K562 (cell line): ENCODE data around the gene ARMC2. TPM values are rescaled to one million over a fixed set of nuclear protein-coding genes. Genes with fewer than 3 reads are reported as not detected.

Source experiments
- ARID3B ChIP-seq: fragments of 250-450 bp; sonication (Bioruptor Pico); IDR thresholded peaks from 2 replicates; pipeline ENCODE4 v1.4.0; 2020; ENCODE audit warnings: borderline replicate concordance
- ATF4 ChIP-seq: fragments of 450-650 bp; formaldehyde crosslinking; IDR thresholded peaks from 2 replicates; pipeline ENCODE4 v1.4.0; 2022; ENCODE audit warnings: mild to moderate bottlenecking, moderate library complexity
- CCNT2 ChIP-seq: IDR thresholded peaks from 2 replicates; pipeline ENCODE4 v1.6.1; 2011; ENCODE audit warnings: borderline replicate concordance, low read depth, mild to moderate bottlenecking, moderate library complexity, mixed read lengths, low read length; ENCODE audit not compliant: insufficient read length; ENCODE audit errors: extremely low read depth
- FOXM1 ChIP-seq, 2 experiments: fragments of 450-650 bp in 1 of 2; sonication (generic) in 1 of 2; formaldehyde crosslinking in 1 of 2; IDR thresholded peaks; 2 replicates each; pipeline versions ENCODE4 v1.6.1 to v1.9.0; 2017 to 2022; ENCODE audit warnings: low read depth in 2 of 2, mild to moderate bottlenecking in 2 of 2, missing genetic modification reagents in 1 of 2, moderate library complexity in 1 of 2
- GABPA ChIP-seq: fragments of 200-800 bp; sonication (Bioruptor generic); conservative IDR thresholded peaks from 2 replicates; pipeline ENCODE4 v1.6.1; 2016; ENCODE audit warnings: low read depth, missing genetic modification characterization, missing compliant biosample characterization
- GATA2 ChIP-seq: sonication (generic); formaldehyde crosslinking; IDR thresholded peaks from 2 replicates; pipeline ENCODE4 v1.4.0; 2020; ENCODE audit warnings: mild to moderate bottlenecking, missing genetic modification reagents
- GATAD2B ChIP-seq: fragments of 450-650 bp; IDR thresholded peaks from 2 replicates; pipeline ENCODE4 v1.6.1; 2017; ENCODE audit warnings: mild to moderate bottlenecking, borderline replicate concordance
- HLTF ChIP-seq: fragments of 450-650 bp; IDR thresholded peaks from 2 replicates; pipeline ENCODE4 v1.6.1; 2016
- JUND ChIP-seq, 2 experiments: IDR thresholded peaks; 2 replicates in 1 of 2; 3 replicates in 1 of 2; pipeline ENCODE4 v1.6.1; 2011; ENCODE audit warnings: borderline replicate concordance in 2 of 2, low read depth in 2 of 2, low read length in 2 of 2, improper control_type of control experiment in 1 of 2, missing biosample characterization in 1 of 2, missing genetic modification characterization in 1 of 2, missing genetic modification reagents in 1 of 2
- MTA3 ChIP-seq: fragments of 450-650 bp; formaldehyde crosslinking; IDR thresholded peaks from 2 replicates; pipeline ENCODE4 v1.6.1; 2017; ENCODE audit warnings: mild to moderate bottlenecking, borderline replicate concordance
- NEUROD1 ChIP-seq: fragments of 150-350 bp; IDR thresholded peaks from 2 replicates; pipeline ENCODE4 v1.6.1; 2014; ENCODE audit warnings: borderline replicate concordance, low read length, low read depth; ENCODE audit not compliant: partially characterized antibody
- POLR2A ChIP-seq: fragments of 450-650 bp; conservative IDR thresholded peaks from 2 replicates; pipeline ENCODE4 v1.6.1; 2016
- POLR3A ChIP-seq: IDR thresholded peaks from 2 replicates; pipeline ENCODE4 v1.6.1; 2011; ENCODE audit warnings: borderline replicate concordance, mild to moderate bottlenecking, moderate library complexity; ENCODE audit not compliant: insufficient read length, insufficient read depth; ENCODE audit errors: extremely low read depth
- POU5F1 ChIP-seq: fragments of 150-350 bp; IDR thresholded peaks from 2 replicates; pipeline ENCODE4 v1.6.1; 2014; ENCODE audit warnings: borderline replicate concordance, low read length, low read depth, mild to moderate bottlenecking; ENCODE audit not compliant: partially characterized antibody
- PRMT5 ChIP-seq: sonication (generic); formaldehyde crosslinking; IDR thresholded peaks from 2 replicates; pipeline ENCODE4 v1.5.0; 2020; ENCODE audit warnings: missing genetic modification reagents
- RFX1 ChIP-seq: fragments of 450-650 bp; IDR thresholded peaks from 2 replicates; pipeline ENCODE4 v1.6.1; 2016; ENCODE audit warnings: mild to moderate bottlenecking, moderate library complexity
- SIN3B ChIP-seq: fragments of 450-650 bp; IDR thresholded peaks from 2 replicates; pipeline ENCODE4 v1.6.1; 2017; ENCODE audit warnings: low read depth, mild to moderate bottlenecking, moderate library complexity
- SPI1 ChIP-seq: IDR thresholded peaks from 2 replicates; pipeline ENCODE4 v1.6.1; 2011; ENCODE audit warnings: low read depth, low read length, control low read depth, borderline replicate concordance
- TARDBP ChIP-seq: fragments of 450-650 bp; IDR thresholded peaks from 2 replicates; pipeline ENCODE4 v1.6.1; 2016
- TCF3 ChIP-seq: sonication (generic); formaldehyde crosslinking; IDR thresholded peaks from 2 replicates; pipeline ENCODE4 v1.4.0; 2020; ENCODE audit warnings: mild to moderate bottlenecking, missing genetic modification reagents
- TFAP4 ChIP-seq: sonication (generic); formaldehyde crosslinking; IDR thresholded peaks from 2 replicates; pipeline ENCODE4 v1.8.0; 2022; ENCODE audit warnings: missing genetic modification reagents, mild to moderate bottlenecking, moderate library complexity, borderline replicate concordance
- ZNF143 ChIP-seq: sonication (generic); formaldehyde crosslinking; IDR thresholded peaks from 2 replicates; pipeline ENCODE4 v1.9.0; 2022; ENCODE audit warnings: mild to moderate bottlenecking, missing genetic modification reagents
- ZNF263 ChIP-seq: sonication (generic); formaldehyde crosslinking; IDR thresholded peaks from 2 replicates; pipeline ENCODE4 v1.8.0; 2022; ENCODE audit warnings: mild to moderate bottlenecking, missing genetic modification reagents, borderline replicate concordance
- ZNF324 ChIP-seq: fragments of 250-450 bp; sonication (Bioruptor Pico); IDR thresholded peaks from 2 replicates; pipeline ENCODE4 v1.4.0; 2020; ENCODE audit warnings: mild to moderate bottlenecking
- ZSCAN32 ChIP-seq: fragments of 450-650 bp; formaldehyde crosslinking; IDR thresholded peaks from 2 replicates; pipeline ENCODE4 v1.4.0; 2020; ENCODE audit warnings: mild to moderate bottlenecking, moderate library complexity
- polyA plus RNA-seq, 8 experiments: library from polyadenylated mRNA; depleted of rRNA in 4 of 8; stranded (reverse) in 5 of 8; unstranded in 3 of 8; fragments of >200 nt; fragmentation: Nextera tagmentation in 2 of 8; fragmentation: Illumina TruSeq in 1 of 8; extraction: Ambion mirVana in 2 of 8; extraction: Trizol in 1 of 8; gene quantifications; 2 replicates each; pipeline versions ENCODE4 v1.2.1 to v1.2.3, GENCODE V29; 2011 to 2014; ENCODE audit warnings: inconsistent platforms in 1 of 8, missing spikeins in 1 of 8
- total RNA-seq, 7 experiments: library from RNA; depleted of rRNA in 6 of 7; stranded (reverse); fragments of >200 nt in 6 of 7; fragmentation: Illumina TruSeq in 2 of 7; extraction: Trizol in 2 of 7; gene quantifications; 2 replicates each; pipeline versions ENCODE4 v1.2.1 to v1.2.3, GENCODE V29; 2011 to 2021; ENCODE audit warnings: low replicate concordance in 1 of 7

The ARMC2 gene
- total and polyA plus RNA-seq, 9 of the 15 experiments (the other 6 are each of a cell fraction or from before 2014, with no cell fraction given): 0.14 to 3.0 (median 0.82) TPM

- TF ChIP-seq JUND (IDR thresholded peaks at IDR 0.05; ENCODE audit: borderline replicate concordance, low read depth, low read length) (0 out of 2 replicates have a peak, but pooled peaks have one; percentile 2), JUND (tag; IDR thresholded peaks at IDR 0.05; ENCODE audit: borderline replicate concordance, low read depth, low read length) (no peak), POLR3A (no peak), ZNF143 (no peak; the same call in 1 of the 2 replicates), POU5F1 (no peak), GATAD2B (peak; percentile 81; the same call in 1 of the 2 replicates), ZNF263 (CRISPR knock-in tag) (peak; percentile 12; the same call in 1 of the 2 replicates), MTA3 (peak; percentile 37; the same call in 1 of the 2 replicates), RFX1 (no peak), FOXM1 (IDR thresholded peaks at IDR 0.05; ENCODE audit: low read depth) (no peak), FOXM1 (CRISPR knock-in tag; IDR thresholded peaks at IDR 0.05; ENCODE audit: low read depth) (no peak), TFAP4 (CRISPR knock-in tag) (peak; percentile 26; the same call in 1 of the 2 replicates), HLTF (no peak), SPI1 (no peak), NEUROD1 (no peak), TCF3 (CRISPR knock-in tag) (0 out of 2 replicates have a peak, but pooled peaks have one; percentile 5), POLR2A (peak; percentile 69), TARDBP (no peak), ZSCAN32 (CRISPR knock-in tag) (no peak), GATA2 (CRISPR knock-in tag) (no peak), CCNT2 (peak; percentile 74), ZNF324 (CRISPR knock-in tag) (no peak), ARID3B (CRISPR knock-in tag) (0 out of 2 replicates have a peak, but pooled peaks have one; percentile 8), SIN3B (0 out of 2 replicates have a peak, but pooled peaks have one; percentile 34), GABPA (tag) (no peak), ATF4 (no peak), PRMT5 (no peak)
Observed at GRCh38 chr6:109009236-109009961, 161.2 kb downstream of the ARMC2 start (continued).
